ENCODE data around the gene CD81.

GRCh38 chr11:2416765-2417164 lies 39.7 kb downstream of the CD81 start:
- no peak for TF ChIP-seq CTCF (IDR thresholded peaks at IDR 0.05 in 4 of 5, conservative IDR thresholded peaks at IDR 0.05 in 1 of 5)
- TF ChIP-seq POLR2A (IDR thresholded peaks at IDR 0.05), result no peak

Measured in gastrocnemius medialis (tissue), 4 donors.